Subcutaneous adipose tissue (tissue), 4 donors: ENCODE data around the gene ASPG. TPM values are rescaled to one million over a fixed set of nuclear protein-coding genes. Genes with fewer than 3 reads are reported as not detected.

Experiments used
- total RNA-seq, 4 donors: library from RNA; depleted of rRNA; stranded (reverse); fragments of >200 nt; gene quantifications; one replicate each; pipeline ENCODE4 v1.1.0, GENCODE V29; 2016
- TF ChIP-seq, protein P1 (sequence below): fragments of 450-650 bp; IDR thresholded peaks from one replicate; pipeline ENCODE4 v1.5.1; 2016; ENCODE audit warnings: low read depth, mild to moderate bottlenecking, control low read depth, antibody characterized with exemption, moderate library complexity

The ASPG gene
- total RNA-seq, 4 donors from 2014 or later: 1.5 TPM; not detected in 3

DNA sequence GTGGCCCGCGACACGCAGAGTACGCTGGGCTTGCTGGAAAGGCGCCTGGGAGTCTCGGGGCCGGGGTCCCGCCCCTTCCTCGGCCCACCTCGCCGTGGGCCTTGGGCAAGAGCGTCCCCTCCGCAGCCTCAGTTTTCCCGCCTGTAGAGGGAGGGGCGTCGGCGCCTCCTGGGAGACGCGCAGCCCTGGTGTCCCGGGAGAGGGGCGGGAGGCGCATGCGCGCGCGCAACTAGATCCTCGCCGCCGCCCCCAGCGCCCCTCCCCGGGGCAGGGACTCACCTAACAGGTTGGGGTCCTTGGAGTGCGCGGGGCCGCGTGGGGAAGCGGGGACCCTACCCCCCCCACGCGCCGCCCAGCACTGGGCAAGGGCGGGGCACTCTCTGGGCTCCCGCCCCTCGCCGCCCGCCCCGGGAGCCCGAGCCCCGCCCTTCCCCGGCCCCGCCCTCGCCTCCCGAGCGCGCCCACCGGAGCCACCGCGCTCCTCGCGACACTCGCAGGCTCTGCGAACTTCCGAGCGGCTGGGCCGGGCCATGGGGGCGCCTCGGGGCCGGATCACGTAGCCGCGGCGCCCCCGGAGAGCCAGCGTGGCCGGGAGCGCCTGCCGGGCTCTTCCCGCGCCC, 52.7 kb downstream of the ASPG start, which contains the start of gene KIF26A:
Gene KIF26A (plus strand): TSS at position 490 of the 620 bp plus-strand sequence. CDS start 136 bp downstream, outside the sequence.
- TF ChIP-seq, protein P1, sequence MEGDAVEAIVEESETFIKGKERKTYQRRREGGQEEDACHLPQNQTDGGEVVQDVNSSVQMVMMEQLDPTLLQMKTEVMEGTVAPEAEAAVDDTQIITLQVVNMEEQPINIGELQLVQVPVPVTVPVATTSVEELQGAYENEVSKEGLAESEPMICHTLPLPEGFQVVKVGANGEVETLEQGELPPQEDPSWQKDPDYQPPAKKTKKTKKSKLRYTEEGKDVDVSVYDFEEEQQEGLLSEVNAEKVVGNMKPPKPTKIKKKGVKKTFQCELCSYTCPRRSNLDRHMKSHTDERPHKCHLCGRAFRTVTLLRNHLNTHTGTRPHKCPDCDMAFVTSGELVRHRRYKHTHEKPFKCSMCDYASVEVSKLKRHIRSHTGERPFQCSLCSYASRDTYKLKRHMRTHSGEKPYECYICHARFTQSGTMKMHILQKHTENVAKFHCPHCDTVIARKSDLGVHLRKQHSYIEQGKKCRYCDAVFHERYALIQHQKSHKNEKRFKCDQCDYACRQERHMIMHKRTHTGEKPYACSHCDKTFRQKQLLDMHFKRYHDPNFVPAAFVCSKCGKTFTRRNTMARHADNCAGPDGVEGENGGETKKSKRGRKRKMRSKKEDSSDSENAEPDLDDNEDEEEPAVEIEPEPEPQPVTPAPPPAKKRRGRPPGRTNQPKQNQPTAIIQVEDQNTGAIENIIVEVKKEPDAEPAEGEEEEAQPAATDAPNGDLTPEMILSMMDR: no peak

DNA sequence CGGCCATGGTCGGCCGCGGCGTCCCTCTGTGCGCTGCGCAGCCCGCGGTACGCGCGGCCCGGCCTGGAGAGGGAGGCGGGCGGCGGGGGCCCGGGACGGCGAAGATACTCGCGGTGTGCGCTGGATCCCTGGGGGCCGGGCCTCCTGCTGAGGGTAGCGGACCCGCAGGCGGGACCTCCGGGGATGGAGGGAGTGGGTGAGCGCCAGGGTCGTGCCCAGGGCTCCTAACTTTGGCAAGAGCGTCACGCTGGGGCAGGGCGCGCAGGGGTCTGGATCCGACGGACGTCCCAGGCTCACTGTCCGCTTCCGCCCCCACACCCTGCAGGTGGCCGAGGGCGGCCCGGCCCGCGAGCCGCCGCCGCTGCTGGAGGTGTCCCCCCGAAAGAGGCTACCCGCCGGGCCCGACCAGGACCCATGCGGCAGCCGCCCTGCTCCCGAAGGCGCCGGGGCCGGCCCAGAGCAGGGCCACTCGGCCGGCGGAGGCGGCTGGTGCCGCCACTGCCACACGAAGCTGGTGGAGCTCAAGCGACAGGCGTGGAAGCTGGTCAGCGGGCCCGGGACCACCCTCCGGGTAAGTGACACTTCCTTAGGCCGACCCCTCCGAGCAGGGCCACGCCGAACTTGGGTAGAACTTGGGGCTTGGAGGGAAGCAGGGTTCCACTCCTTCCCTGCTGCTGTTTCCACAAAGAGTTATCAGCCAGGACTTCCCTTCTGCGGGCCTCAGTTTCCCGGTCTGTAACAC, 53.4 kb downstream of the ASPG start:
- TF ChIP-seq, protein P1: no peak

DNA sequence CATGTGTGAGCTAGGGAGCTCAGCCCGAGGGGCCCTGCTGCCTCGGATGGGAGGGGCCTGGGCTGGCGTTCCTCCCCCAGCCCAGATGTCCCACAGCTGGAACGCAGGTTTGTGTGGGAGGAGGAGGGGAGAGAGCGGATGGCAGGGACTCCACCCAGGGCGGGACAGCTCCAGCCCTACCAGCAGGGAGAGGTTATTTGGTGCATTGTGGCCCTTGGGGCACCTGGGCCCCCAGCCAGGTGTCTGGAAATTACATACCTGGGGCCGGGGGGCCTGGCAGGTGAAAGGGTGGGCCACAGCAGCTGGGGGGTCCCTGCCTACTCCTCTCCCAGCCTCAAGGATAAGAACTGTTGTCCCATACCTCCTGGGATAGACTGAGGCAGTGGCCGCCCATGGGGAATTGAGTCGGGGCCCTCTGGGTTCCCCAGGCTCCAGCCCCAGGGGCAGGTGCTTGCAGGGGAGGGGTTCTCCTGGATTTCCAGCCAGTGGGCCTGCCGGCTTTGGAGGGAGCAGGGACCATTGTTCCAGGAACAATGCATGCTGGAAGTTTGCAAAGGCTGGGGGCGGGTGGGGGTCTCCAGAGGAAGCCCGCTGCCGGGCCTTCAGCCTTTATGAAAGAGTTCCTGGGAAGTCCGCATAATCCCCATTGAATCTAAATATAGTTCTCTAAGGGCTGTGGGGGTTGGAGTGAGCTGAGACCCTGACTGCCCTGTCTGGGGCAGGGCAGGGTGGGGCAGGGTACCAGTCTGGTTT, 54.1 kb downstream of the ASPG start:
- TF ChIP-seq, protein P1: no peak

DNA sequence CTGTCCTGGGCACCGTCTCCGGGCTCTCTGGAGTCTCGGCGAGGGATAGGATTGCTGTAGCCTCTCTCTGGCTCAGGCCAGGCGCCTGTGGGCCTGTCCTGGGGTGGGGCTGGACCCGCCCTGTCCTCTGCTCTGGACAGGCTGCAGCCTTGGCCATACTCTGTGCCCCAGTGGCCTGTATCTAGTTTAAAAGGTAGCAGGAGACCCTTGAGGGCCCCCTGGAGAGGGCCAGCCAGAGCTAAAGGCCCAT, 54.6 kb downstream of the ASPG start:
- TF ChIP-seq, protein P1: no peak

DNA sequence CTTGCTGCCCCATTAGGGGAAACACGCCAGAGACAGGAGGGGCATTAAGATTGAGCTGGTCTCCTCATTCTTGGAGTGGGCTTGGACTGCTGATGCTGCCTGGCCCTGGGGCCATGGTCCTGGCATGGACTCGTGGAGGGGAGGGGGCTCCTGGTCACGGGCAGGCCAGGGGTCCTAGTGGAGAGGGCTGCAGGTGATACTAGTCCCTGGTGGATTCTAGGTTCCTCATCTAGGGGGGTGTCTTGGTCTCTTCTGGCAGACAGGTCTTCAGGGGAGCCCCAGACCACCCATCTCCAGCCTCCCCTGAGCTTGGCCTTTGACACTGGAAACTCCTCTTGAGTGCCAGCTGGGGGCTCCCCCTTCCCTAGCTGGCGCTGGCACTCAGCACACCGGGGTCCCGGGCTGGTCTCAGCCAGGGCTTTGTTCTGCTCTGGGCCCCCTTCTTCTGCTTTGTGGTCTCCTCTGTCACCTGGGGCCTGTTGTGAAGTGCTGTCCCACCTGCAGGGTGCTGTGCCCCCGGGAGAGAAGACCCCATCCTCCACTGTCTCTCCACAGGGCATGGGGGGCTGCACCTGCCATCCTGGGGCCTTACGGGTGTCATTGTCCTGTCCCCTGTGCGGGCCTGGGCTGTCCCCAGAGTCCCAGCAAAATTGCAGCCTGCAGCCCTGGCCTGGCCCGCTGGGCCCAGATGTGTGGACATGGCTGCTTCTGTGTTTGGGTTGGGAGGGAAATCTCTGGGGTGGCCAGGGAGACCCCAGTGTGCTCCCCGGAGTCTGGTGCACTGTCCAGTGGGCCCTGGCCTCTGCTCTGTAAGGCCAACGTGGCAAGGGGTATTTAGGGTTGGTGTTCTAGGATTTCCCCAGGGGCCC, 55.2 kb downstream of the ASPG start:
- TF ChIP-seq, protein P1: no peak

DNA sequence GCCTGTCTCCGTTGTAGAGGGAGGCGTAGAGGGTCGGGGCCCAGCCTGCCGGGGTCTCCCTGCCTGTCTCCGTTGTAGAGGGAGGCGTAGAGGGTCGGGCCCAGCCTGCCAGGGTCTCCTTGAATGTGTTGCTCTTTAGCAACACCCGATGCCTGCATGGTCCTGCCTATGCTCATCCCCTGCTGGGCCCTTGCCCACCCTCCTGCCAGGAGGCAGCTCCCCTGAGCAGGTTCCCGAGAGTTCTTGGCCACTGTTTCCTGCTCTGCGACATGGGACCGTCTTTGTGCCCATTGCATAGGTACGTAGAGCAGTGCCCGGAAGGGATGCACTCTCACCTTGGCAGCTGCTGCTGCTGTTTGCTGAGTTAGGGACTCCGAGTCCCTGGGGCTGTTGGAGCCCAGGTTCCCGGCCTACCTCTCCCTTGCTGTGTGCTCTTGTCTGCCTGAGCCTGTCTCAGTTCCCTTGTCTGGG, 56.2 kb downstream of the ASPG start:
- TF ChIP-seq, protein P1: no peak
